Retinal pigment epithelial cell (primary cell): ENCODE measurements around the gene TGFBR3.

Experiments used
- DNase-seq: peaks from one replicate; pipeline ENCODE4 v3.0.0-alpha.2; 2010; ENCODE audit warnings: low read depth
- H3K4me3 ChIP-seq: 2 replicates; pipeline ENCODE4 v1.5.1; 2011; ENCODE audit warnings: mild to moderate bottlenecking, low read length, control low read depth, moderate library complexity
- TF ChIP-seq, protein P1 (sequence below): conservative IDR thresholded peaks from 2 replicates; pipeline ENCODE4 v1.5.1; 2011; ENCODE audit warnings: low read depth, low read length, control low read depth, inconsistent platforms

TGFBR3 gene

DNA sequence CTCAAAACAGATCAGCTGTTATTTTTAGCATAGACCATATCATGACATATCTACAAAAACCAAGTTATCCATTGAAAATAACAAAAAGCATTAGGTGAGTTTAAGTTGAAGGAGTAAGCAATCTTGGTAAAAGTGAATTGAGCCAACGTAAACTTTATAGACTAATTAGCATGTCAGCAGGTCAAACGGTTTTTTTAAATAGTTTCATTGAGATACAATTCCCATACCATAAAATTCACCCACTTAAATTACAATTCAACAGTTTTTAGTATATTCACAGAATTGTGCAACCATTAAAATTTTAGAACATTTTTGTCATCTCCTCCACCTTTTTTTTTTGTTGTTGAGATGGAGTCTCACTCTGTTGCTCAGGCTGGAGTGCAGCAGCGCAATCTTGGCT is 92.1 kb downstream of the TGFBR3 start:
- TF ChIP-seq, protein P1, sequence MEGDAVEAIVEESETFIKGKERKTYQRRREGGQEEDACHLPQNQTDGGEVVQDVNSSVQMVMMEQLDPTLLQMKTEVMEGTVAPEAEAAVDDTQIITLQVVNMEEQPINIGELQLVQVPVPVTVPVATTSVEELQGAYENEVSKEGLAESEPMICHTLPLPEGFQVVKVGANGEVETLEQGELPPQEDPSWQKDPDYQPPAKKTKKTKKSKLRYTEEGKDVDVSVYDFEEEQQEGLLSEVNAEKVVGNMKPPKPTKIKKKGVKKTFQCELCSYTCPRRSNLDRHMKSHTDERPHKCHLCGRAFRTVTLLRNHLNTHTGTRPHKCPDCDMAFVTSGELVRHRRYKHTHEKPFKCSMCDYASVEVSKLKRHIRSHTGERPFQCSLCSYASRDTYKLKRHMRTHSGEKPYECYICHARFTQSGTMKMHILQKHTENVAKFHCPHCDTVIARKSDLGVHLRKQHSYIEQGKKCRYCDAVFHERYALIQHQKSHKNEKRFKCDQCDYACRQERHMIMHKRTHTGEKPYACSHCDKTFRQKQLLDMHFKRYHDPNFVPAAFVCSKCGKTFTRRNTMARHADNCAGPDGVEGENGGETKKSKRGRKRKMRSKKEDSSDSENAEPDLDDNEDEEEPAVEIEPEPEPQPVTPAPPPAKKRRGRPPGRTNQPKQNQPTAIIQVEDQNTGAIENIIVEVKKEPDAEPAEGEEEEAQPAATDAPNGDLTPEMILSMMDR = no peak
- no peak overlapping the region for H3K4me3 ChIP-seq
- no peak for DNase-seq

DNA sequence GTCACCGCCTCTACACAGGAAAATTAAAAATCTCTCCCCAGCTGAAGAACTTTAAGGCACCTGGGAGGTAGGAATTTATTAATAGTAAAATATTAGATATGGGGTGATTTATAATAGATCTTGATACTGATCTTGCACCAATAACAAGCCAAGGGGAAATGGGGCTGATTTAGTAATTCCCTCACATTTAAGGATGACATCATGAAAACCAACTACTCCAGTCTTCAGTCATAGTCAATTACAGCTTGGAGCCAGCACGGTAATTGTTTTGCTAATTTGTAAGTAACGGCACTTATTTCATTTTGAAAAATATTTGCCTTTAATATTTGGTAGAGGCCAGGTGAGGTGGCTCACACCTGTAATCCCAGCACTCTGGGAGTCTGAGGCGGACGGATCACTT is 92.8 kb downstream of the TGFBR3 start:
- no peak for DNase-seq
- TF ChIP-seq, protein P1 = no peak
- H3K4me3 ChIP-seq = no peak overlapping the region

DNA sequence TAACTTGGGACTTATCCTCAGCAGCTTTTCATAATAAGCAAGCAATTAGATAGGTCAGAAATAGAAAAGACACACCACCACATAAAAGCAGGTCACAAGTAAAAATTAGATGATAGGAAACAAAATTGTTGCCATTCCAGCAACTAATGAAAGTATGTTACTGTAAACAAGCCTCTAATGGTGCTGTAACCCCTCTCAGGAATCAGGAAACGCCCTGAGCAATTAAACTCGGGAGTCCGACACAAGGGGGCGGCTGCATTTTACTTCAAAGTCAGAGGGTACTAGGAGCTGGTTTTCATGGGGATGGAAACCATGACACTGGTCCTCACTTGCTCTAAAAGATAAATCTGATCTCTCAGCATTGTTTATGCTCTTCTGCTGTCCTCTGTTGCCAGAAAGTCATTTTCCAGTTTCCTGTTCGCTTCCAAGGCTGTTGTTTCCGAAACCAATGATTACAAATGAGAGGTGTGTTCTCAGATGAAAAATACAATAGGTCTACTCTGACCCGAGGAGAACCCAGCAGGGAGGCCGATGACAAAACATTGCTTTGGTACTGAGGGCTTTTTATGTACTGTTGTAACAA is 93.4 kb downstream of the TGFBR3 start:
- TF ChIP-seq, protein P1 = no peak
- DNase-seq = no peak
- no peak overlapping the region for H3K4me3 ChIP-seq

DNA sequence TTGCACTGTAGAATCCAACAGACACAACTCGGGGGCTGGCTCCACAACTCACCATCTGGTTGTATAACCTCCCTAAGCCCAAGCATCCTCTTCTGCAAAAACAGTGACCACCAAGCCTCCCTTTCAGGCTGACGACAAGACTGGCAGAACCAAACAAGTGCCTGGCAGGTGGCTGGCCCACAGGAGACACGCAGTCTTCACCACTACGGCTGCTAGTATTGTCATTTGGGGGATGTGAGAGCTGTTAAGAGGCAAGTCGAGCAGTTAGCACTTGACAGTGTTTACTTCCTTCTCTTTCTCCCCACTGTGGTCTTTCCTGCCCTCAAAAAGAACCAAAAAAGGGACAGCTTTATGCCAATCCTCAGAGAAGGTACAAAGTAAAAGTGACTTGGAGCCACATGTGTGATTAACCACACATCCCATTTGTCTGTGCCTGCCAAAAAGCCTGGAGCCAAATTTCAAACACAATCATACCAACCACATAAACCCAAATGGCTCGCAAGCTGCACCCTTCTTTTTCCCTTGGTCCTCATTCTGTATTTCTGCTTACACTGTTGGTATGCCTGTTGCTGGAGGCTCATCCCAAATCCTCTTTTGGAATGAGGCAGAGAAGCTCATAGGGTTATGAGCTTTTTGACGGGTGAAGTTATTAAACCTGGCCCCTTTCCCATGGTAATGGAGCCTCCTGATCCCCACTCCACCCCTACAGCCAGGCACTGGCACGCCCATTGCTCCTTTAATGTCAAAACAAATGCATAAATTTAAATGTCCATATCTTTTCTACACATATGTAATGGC is 94.1 kb downstream of the TGFBR3 start:
- no peak overlapping the region for H3K4me3 ChIP-seq
- DNase-seq = no peak
- TF ChIP-seq, protein P1 = no peak

DNA sequence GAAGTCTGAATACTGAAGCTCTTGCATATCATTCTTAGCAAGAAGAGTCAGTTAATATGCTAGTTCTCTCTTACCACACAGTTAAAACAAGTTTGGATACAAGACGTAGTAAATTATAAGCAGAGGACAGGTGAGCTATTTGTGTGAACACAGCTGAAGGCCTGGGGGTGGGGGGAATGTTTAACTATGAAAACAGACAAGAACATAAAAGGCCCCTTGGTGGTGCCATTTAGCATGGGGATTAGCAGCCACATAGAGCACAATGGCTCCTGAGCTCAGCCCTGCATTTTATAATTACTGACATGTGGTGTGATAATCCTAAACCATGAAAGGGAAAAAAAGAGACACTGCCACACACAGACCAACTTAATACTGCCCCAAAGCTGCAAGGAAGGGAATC is 94.8 kb downstream of the TGFBR3 start:
- TF ChIP-seq, protein P1 = peak; percentile 26
- DNase-seq = peak; percentile 68
- no peak overlapping the region for H3K4me3 ChIP-seq

DNA sequence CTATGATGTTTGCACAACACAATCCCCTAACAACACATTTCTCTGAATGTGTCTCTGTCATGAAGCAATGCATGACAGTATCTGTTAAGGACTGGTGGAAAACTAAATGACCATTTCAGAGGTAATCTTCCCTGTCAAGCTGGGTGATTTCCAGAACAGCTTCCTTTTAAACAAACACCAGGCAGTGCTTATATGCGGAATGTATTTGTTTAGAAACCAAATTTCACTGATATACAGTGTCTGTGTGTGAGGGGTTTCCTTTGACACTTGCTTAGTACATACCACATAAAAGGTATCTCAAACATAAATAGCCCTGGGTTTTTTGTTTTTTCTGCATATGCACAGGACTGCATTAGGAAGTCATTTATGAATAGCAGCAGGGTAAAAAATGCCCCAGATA is 95.6 kb downstream of the TGFBR3 start:
- no peak overlapping the region for H3K4me3 ChIP-seq
- TF ChIP-seq, protein P1 = no peak
- DNase-seq = no peak
